HG02623 (cell line): ENCODE data around the gene CD79A.
"Not testable (repeated sequence)": the region's sequence is repeated elsewhere in the genome, so short reads cannot be mapped to it uniquely, and the experiment has no call there.

Experiments used
- ATAC-seq: cut with Tn5 transposase; IDR thresholded peaks from one replicate; pipeline ENCODE4 v1.9.1; 2021; ENCODE audit warnings: moderate library complexity; ENCODE audit not compliant: unreplicated experiment

The CD79A gene

GRCh38 chr19:41904118-41904870 is 27.2 kb downstream of the CD79A start:
- no peak for ATAC-seq

- ATAC-seq: no peak
Observed at GRCh38 chr19:41905273-41906002, 28.4 kb downstream of the CD79A start.

DNA sequence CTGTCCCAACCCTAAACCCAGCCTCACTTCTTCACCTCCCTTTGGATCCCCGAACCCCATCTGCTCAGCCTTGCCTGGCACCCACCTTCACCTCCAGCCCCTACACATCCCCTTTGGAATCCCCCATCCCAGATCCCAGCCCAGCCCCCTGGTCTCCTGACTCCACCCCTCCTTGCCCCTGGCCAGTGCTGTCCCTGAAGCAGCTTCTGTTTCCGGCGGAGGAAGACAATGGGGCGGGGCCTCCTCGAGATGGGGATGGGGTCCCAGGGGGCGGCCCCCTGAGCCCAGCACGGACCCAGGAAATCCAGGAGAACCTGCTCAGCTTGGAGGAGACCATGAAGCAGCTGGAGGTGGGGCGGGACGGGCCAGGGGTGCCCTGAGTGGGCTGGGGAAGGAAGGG is 29.2 kb downstream of the CD79A start:
- ATAC-seq: no peak

DNA sequence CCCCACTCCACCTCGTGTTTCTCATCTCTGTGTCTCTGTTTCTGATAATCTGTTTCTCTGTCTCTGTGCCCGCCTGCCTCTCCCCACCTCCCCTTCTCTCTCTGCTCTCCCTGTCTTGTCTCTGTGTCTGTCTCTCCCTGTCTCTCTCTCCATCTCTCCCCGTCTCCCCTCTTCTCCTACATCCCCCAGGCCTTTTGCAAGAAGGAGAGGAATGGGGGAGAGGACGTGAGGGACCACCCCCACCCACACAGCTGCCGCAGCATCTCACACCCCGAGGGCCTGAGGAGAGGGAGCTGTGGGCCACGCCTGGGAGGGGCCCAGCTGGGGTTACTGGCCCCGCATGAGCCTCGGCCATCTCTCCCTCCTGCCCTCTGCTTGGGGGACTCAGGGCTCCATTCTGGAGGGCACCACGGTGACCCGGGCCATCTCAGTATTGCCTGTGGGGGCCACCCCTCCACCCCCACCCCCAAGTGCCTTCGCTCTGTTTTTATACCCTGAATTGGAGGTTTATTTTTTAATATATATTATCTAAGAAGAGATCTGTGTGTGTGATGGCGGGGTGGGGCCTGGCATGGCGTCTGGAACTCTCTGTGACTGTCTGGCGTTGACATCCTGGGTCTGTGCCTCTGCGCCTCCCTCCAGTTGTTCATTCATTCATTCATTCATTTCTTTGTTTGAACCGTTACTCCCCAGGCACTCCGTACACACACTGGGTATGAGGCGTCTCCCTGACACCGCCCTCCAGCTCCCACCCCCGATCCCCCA is 30.0 kb downstream of the CD79A start:
- no peak for ATAC-seq

DNA sequence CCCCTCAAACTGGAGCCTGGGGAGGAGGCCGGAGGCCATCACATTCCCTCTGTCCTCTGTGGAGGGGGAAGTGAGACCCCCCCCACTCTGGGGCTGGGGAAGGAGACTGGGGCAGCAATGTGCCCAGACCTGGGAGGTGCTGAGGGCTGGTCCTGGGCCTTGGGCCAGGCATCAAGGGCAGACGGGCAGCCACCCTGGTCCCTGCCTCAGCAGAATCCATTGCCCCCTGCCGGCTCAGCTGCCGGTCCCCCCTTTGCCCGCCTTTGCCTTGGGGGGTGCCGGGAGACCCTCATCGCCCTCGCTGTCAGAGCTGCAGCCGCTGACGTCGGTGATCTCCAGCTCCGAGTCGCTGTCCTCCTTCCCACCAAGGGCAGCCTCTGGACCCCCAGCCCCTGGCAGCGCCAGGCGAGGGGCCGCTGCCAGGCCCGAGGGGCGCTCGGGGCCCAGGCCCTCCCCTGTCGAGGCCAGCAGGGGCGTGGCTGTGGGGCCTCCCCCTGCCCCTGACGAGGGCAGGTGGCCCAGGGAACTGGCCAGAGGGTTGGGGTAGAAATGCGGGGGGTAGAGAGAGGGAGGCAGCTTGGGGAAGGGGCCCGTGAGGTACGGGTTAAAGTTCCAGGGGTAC is 31.0 kb downstream of the CD79A start:
- ATAC-seq: no peak

DNA sequence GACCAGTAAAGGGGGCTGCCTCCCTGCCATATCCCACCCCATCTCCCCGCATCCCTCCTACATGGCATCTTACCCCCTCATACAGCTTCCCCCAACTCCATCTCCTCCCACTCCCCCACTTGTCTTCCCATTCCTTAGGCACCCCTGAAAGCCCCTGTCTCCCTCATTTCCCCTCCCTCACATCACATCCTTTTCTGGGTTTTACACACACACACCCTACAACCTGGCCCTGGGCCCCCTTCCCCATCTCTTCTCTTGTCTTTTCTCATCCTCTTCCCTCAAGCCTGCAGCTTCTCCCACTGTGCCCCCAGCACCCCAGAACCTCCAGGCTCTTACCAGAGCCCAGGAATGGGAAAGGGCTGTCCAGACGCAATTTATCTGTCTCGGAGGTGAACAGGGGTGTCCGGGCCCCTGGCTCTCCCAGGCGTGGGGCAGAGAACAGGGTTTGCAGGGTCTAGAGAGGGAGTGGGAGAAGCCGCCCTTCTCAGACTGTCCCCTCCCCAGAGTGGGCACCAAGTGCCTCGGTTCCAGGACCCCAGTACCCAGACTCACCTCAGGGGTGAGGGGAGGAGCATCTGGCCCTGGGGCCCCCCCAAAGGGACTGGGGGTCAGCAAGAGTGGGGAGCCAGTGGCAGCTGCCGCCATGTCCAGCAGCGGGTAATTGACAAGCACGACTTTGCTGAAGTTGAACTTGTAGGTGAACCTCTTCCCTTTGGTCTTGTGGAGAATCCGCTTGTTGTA is 31.8 kb downstream of the CD79A start:
- no peak for ATAC-seq

- ATAC-seq: no peak
Observed at GRCh38 chr19:41909706-41910105, 32.6 kb downstream of the CD79A start.

GRCh38 chr19:41910240-41910991 is 33.3 kb downstream of the CD79A start:
- no peak for ATAC-seq

GRCh38 chr19:41910992-41911888 is 34.2 kb downstream of the CD79A start:
- ATAC-seq: no peak

GRCh38 chr19:41911889-41912731 is 35.0 kb downstream of the CD79A start:
- no peak for ATAC-seq

- ATAC-seq: no peak
Observed at GRCh38 chr19:41912899-41913537, 35.9 kb downstream of the CD79A start.

DNA sequence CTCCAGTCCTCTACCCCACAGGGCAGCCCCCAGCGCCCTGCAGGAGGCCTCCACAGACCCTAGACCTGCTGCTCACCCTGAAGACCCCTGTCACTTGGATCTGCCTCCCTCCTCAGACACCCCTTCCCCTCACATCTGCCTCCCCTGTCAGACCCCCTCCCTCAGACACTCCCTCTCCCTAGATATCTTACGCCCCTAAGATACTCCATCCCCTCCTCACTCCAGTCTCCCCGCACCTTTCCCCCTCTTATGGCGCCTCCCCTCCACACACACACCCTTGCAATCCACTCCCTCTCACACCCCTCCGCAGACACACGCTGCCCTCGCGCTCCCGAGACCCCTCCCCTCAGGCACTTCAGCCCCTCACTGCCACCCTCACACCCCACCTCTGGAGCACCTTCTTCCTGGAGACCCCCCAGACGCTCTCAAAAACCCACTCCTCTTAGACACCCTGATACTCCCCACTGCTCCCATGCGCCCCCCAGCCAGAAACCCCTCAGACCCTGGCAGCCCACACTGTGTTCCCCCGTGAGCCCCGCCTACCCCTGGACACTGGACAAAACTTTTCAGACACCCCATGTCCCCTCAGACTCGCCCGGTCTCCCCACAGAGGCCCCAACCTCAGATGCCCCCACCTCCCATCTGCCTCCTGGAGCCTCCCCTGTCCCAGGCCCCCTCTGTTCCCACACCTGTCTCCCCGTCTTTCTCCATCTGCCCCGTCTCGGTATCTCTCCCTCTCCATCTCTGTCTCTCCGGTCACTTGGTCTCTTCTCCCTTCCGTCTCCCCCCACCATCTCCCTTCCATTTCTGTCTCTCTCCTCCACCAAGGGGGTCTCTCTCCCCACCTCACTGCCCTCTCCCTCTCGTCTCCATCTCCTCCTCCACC is 36.7 kb downstream of the CD79A start:
- no peak for ATAC-seq

GRCh38 chr19:41914424-41914834 is 37.4 kb downstream of the CD79A start:
- not testable (repeated sequence) for ATAC-seq

GRCh38 chr19:41915021-41915775 is 38.1 kb downstream of the CD79A start:
- no peak for ATAC-seq

DNA sequence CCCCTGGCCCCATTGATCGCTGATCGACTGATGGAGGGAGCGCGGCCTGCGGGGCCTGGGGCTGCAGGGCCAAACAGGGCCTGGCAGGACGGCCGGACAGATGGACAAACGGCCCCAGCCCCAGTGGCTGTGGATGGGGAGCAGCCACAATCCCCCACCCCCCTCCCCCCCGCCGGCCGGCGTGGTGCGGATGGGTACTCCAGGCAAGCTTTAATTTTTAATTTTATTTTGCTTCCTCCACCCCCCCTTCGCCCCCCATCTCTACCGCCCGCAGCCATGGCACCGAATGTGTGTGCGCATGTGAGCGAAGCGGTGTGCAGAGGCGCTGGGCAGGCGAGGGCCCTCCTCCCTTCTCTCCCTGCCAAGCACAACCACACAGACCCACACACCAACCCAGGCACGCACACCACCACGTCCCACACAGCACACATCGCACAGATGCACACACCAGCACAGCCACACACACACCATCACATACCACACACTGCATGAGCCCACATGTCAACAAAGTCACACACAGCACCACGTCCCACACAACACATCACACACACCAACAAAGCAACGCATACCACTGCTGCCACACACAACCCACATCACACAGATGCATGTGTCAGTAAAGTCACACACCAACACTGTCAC is 38.8 kb downstream of the CD79A start:
- ATAC-seq: no peak
